A549 (cell line): ENCODE measurements around the gene S100A10. TPM values are rescaled to one million over a fixed set of nuclear protein-coding genes. Genes with fewer than 3 reads are reported as not detected.
A peak's percentile ranks its signal among the peaks of the same experiment; 100 is the strongest.

ENCODE experiments used
- BHLHE40 ChIP-seq: IDR thresholded peaks from 2 replicates; pipeline ENCODE4 v1.6.1; 2012; ENCODE audit warnings: low read depth, low read length, inconsistent platforms
- CBX8 ChIP-seq: fragments of 200-600 bp; sonication (generic); IDR thresholded peaks from 2 replicates; pipeline ENCODE4 v1.6.1; 2016
- CHD2 ChIP-seq: fragments of 150-350 bp; IDR thresholded peaks from 2 replicates; pipeline ENCODE4 v1.6.1; 2014; ENCODE audit warnings: low read length; ENCODE audit not compliant: partially characterized antibody
- CHD4 ChIP-seq: fragments of 200-600 bp; sonication (generic); IDR thresholded peaks from 2 replicates; pipeline ENCODE4 v1.6.1; 2016; ENCODE audit warnings: antibody characterized with exemption, mild to moderate bottlenecking, borderline replicate concordance
- EHMT2 ChIP-seq: fragments of 200-600 bp; sonication (generic); IDR thresholded peaks from 2 replicates; pipeline ENCODE4 v1.6.1; 2016; ENCODE audit warnings: antibody characterized with exemption, low read depth, mild to moderate bottlenecking, moderate library complexity
- FOSB ChIP-seq: fragments of 250-450 bp; sonication (Bioruptor Pico); IDR thresholded peaks from 2 replicates; pipeline ENCODE4 v1.5.0; 2020; ENCODE audit warnings: mild to moderate bottlenecking, moderate library complexity
- FOXS1 ChIP-seq: fragments of 250-450 bp; sonication (Bioruptor Pico); IDR thresholded peaks from 2 replicates; pipeline ENCODE4 v1.5.0; 2020; ENCODE audit warnings: mild to moderate bottlenecking, moderate library complexity
- HOXB5 ChIP-seq: fragments of 250-450 bp; sonication (Bioruptor Pico); IDR thresholded peaks from 2 replicates; pipeline ENCODE4 v1.5.0; 2020; ENCODE audit warnings: mild to moderate bottlenecking, moderate library complexity
- JUN ChIP-seq, 2 experiments: fragments of >200 bp; sonication (Bioruptor Twin); formaldehyde crosslinking; IDR thresholded peaks; 2 replicates in 1 of 2; 3 replicates in 1 of 2; pipeline ENCODE4 v1.6.1; 2016 to 2017
- JUNB ChIP-seq: fragments of >200 bp; sonication (Bioruptor Twin); formaldehyde crosslinking; IDR thresholded peaks from 2 replicates; pipeline ENCODE4 v1.6.1; 2016
- KDM5A ChIP-seq: fragments of 200-600 bp; sonication (generic); IDR thresholded peaks from 2 replicates; pipeline ENCODE4 v1.6.1; 2016; ENCODE audit warnings: antibody characterized with exemption, mild to moderate bottlenecking
- MAFK ChIP-seq: fragments of 450-650 bp; IDR thresholded peaks from 2 replicates; pipeline ENCODE4 v1.6.1; 2014; ENCODE audit not compliant: partially characterized antibody
- PHF8 ChIP-seq: fragments of 200-600 bp; sonication (generic); IDR thresholded peaks from 2 replicates; pipeline ENCODE4 v1.6.1; 2016; ENCODE audit warnings: low read depth, mild to moderate bottlenecking, antibody characterized with exemption, moderate library complexity, borderline replicate concordance
- POLR2A ChIP-seq: IDR thresholded peaks from 2 replicates; pipeline ENCODE4 v1.6.1; 2012; ENCODE audit warnings: mild to moderate bottlenecking, low read length
- POLR2AphosphoS2 ChIP-seq: conservative IDR thresholded peaks from 2 replicates; pipeline ENCODE4 v1.6.1; 2012; ENCODE audit warnings: low read length, improper control_type of control experiment, inconsistent platforms
- RAD21 ChIP-seq, 2 experiments: fragments of >200 bp in 1 of 2; sonication (Bioruptor Twin) in 1 of 2; formaldehyde crosslinking in 1 of 2; IDR thresholded peaks in 1 of 2; conservative IDR thresholded peaks in 1 of 2; 2 replicates in 1 of 2; 3 replicates in 1 of 2; pipeline ENCODE4 v1.6.1; 2012 to 2018; ENCODE audit warnings: inconsistent platforms in 1 of 2
- RCOR1 ChIP-seq: fragments of 150-350 bp; IDR thresholded peaks from 2 replicates; pipeline ENCODE4 v1.6.1; 2014; ENCODE audit warnings: antibody characterized with exemption, low read length, low read depth
- RFX5 ChIP-seq: fragments of 450-650 bp; IDR thresholded peaks from 2 replicates; pipeline ENCODE4 v1.7.1; 2014; ENCODE audit warnings: antibody characterized with exemption, mild to moderate bottlenecking, moderate library complexity
- RNF2 ChIP-seq: fragments of 200-600 bp; sonication (generic); IDR thresholded peaks from 2 replicates; pipeline ENCODE4 v1.6.1; 2016; ENCODE audit warnings: low read depth, mild to moderate bottlenecking, antibody characterized with exemption, moderate library complexity, borderline replicate concordance
- SREBF2 ChIP-seq: fragments of 450-650 bp; IDR thresholded peaks from 2 replicates; pipeline ENCODE4 v1.6.1; 2014; ENCODE audit warnings: mild to moderate bottlenecking, moderate library complexity
- TFCP2L1 ChIP-seq: fragments of 250-450 bp; sonication (Bioruptor Pico); IDR thresholded peaks from 2 replicates; pipeline ENCODE4 v1.5.0; 2021; ENCODE audit warnings: mild to moderate bottlenecking
- polyA plus RNA-seq, 4 experiments: library from polyadenylated mRNA; depleted of rRNA in 3 of 4; stranded (reverse); fragments of >200 nt; fragmentation: RNase III in 1 of 4; extraction: RNeasy Plus Mini Kit Qiagen cat#74134 plus additional on column Dnase treatment in 1 of 4; gene quantifications; 2 replicates in 3 of 4; 3 replicates in 1 of 4; pipeline ENCODE4 v1.2.3, GENCODE V29; 2011 to 2017
- TF ChIP-seq, protein P1 (sequence below): fragments of >200 bp; sonication (Bioruptor Twin); formaldehyde crosslinking; IDR thresholded peaks from 3 replicates; pipeline ENCODE4 v1.6.1; 2016
- TF ChIP-seq, protein P2 (sequence below): fragments of 250-450 bp; sonication (Bioruptor Pico); IDR thresholded peaks from 2 replicates; pipeline ENCODE4 v1.5.0; 2020; ENCODE audit warnings: low read depth, mild to moderate bottlenecking, moderate library complexity
- TF ChIP-seq, protein P3 (sequence below): fragments of 200-600 bp; sonication (generic); IDR thresholded peaks from 2 replicates; pipeline ENCODE4 v1.6.1; 2016; ENCODE audit warnings: antibody characterized with exemption, mild to moderate bottlenecking, moderate library complexity

Gene S100A10
- polyA plus RNA-seq, 2 of the 4 experiments (the other 2 are of a cell fraction): 505 to 2,077 TPM

DNA sequence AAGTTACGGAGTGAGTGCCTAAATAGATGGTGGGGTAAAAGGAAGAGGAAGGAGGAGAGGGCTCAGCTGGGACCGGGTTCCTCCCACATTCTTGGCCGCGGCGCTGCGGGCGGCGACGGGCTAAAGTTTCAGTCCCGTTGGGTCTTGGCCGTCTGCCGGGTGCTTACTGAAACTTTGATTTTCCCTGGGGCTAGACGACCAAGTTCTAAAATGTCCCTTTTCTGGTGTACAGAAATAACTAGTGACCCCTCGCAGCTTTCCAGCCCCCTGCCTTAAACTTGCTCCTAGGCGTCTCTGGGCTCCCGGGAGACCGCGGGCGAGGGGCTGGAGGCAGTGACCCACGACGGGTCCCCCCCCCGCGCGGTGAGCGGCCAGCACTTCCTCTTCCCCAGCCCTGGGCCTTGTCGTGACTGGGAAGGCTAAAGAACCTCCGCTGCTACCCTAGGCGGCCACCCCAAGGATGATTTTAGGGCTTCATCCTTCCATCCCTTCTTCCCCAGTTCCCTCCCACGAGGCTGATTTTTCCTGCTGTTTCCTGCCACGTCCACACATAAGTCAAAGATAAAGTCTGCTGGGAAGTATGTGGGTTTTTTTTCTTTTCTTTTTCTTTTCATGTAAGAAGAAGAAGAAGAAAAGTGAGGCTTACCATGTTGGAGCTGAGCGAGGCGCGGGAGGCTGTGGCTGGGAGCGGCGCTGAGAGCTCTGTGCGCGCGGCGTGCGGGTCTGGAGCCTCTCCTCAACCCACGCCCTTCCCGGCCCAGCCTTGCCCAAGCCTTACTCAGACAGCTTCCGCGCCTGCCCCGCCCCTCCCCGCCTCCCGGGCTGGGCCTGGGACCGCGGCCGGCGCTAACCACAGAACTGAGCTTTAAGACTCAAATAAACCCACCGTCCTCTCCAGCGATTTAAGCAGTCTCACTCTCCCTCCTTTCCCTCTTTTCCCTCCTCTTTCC is 42.9 kb upstream of the S100A10 start, which contains the start of gene S100A11 (continued):
- TF ChIP-seq CBX8: no peak
- TF ChIP-seq RNF2: no peak
- peak; percentile 28 to 93; a peak in 3 of 5 replicates for TF ChIP-seq JUN (IDR thresholded peaks at IDR 0.05)
- TF ChIP-seq POLR2AphosphoS2: no peak
- no peak for TF ChIP-seq BHLHE40
- TF ChIP-seq PHF8: peak; percentile 76; the same call in 1 of the 2 replicates
- TF ChIP-seq, protein P1, sequence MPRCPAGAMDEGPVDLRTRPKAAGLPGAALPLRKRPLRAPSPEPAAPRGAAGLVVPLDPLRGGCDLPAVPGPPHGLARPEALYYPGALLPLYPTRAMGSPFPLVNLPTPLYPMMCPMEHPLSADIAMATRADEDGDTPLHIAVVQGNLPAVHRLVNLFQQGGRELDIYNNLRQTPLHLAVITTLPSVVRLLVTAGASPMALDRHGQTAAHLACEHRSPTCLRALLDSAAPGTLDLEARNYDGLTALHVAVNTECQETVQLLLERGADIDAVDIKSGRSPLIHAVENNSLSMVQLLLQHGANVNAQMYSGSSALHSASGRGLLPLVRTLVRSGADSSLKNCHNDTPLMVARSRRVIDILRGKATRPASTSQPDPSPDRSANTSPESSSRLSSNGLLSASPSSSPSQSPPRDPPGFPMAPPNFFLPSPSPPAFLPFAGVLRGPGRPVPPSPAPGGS: peak; percentile 92; the same call in 2 of the 3 replicates
- TF ChIP-seq KDM5A: no peak
- TF ChIP-seq, protein P2, sequence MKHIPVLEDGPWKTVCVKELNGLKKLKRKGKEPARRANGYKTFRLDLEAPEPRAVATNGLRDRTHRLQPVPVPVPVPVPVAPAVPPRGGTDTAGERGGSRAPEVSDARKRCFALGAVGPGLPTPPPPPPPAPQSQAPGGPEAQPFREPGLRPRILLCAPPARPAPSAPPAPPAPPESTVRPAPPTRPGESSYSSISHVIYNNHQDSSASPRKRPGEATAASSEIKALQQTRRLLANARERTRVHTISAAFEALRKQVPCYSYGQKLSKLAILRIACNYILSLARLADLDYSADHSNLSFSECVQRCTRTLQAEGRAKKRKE: no peak
- TF ChIP-seq RAD21 (conservative IDR thresholded peaks at IDR 0.05 in 1 of 2, IDR thresholded peaks at IDR 0.05 in 1 of 2): no peak
- no peak for TF ChIP-seq JUNB
- TF ChIP-seq SREBF2: no peak
- TF ChIP-seq FOSB (CRISPR knock-in tag): peak; percentile 32; the same call in 1 of the 2 replicates
- peak; percentile 39; the same call in 1 of the 2 replicates for TF ChIP-seq TFCP2L1 (CRISPR knock-in tag)
- no peak for TF ChIP-seq FOXS1 (CRISPR knock-in tag)
- TF ChIP-seq RCOR1: no peak
- no peak for TF ChIP-seq MAFK
- no peak for TF ChIP-seq CHD4
- TF ChIP-seq, protein P3, sequence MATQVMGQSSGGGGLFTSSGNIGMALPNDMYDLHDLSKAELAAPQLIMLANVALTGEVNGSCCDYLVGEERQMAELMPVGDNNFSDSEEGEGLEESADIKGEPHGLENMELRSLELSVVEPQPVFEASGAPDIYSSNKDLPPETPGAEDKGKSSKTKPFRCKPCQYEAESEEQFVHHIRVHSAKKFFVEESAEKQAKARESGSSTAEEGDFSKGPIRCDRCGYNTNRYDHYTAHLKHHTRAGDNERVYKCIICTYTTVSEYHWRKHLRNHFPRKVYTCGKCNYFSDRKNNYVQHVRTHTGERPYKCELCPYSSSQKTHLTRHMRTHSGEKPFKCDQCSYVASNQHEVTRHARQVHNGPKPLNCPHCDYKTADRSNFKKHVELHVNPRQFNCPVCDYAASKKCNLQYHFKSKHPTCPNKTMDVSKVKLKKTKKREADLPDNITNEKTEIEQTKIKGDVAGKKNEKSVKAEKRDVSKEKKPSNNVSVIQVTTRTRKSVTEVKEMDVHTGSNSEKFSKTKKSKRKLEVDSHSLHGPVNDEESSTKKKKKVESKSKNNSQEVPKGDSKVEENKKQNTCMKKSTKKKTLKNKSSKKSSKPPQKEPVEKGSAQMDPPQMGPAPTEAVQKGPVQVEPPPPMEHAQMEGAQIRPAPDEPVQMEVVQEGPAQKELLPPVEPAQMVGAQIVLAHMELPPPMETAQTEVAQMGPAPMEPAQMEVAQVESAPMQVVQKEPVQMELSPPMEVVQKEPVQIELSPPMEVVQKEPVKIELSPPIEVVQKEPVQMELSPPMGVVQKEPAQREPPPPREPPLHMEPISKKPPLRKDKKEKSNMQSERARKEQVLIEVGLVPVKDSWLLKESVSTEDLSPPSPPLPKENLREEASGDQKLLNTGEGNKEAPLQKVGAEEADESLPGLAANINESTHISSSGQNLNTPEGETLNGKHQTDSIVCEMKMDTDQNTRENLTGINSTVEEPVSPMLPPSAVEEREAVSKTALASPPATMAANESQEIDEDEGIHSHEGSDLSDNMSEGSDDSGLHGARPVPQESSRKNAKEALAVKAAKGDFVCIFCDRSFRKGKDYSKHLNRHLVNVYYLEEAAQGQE: no peak; the same call in 1 of the 2 replicates
- TF ChIP-seq EHMT2: no peak
- no peak for TF ChIP-seq CHD2
- TF ChIP-seq POLR2A: peak; percentile 98
- no peak for TF ChIP-seq RFX5
- no peak for TF ChIP-seq HOXB5 (CRISPR knock-in tag)
